GM19438 (cell line): ENCODE data around the gene BMPR2.

Source experiments
- ATAC-seq: cut with Tn5 transposase; IDR thresholded peaks from one replicate; pipeline ENCODE4 v1.9.1; 2021; ENCODE audit warnings: low read depth; ENCODE audit not compliant: unreplicated experiment

Gene BMPR2

DNA sequence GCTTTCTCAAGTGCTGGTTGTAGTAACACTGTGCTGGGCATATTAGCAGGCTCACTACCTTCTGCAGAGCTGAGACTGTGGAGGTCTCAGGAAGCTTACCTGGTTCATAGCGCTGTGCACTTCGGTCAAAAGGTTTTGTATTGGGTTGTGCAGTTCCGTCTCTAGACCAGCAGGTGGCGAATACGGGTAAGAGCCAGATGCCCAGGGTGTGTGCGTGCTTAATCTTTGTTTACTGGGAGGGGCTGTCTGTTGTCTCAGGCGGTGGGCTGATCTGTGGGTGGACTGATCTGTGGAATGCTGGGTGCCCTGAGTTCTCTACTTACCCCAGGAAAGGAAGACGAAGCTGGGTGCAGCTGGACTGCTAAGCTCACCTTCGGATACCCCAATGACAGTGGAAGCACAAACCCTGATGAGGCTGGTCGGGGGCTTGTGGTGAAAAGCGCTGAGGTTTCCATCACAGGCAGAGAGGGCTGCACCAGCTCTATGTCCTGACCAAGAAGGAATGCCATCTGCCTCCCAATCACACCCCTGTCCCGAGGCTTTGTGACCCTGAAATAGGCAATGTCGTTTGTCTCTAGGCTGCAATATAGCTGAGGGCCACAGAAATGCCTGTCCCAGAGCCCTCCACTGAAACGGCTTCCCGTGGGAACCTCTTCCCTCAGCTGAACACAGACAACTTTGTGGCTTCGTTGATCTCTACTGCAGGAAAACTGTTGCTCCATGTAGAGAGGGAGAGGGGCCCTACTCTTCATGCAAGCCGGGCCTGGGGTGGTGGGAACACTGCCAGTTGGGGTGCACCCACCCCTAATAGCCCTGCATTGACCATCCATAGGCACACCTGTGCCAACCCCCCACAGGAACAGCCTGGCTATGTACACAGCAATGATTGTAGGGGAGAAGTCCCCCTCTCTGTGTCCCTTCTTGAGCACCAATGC, 212.8 kb downstream of the BMPR2 start:
- peak; percentile 74 for ATAC-seq

DNA sequence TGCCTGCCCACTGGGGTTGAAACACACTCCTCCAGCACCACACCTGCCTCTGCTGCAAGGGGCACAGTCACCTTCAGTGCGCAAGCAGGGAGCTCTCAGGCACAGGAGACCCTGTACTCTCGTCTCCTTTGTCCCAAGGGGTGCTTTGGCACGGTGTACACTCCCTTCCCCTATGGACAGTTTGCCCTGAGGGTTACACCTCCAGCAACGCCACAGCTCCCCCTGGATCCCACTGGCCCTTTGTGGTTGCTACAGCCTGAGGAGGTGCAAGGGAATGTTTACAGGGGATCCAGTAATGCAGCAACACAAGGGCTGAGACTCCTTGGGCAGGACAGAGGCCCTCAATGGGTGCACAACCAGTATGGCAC, 213.4 kb downstream of the BMPR2 start:
- no peak for ATAC-seq

DNA sequence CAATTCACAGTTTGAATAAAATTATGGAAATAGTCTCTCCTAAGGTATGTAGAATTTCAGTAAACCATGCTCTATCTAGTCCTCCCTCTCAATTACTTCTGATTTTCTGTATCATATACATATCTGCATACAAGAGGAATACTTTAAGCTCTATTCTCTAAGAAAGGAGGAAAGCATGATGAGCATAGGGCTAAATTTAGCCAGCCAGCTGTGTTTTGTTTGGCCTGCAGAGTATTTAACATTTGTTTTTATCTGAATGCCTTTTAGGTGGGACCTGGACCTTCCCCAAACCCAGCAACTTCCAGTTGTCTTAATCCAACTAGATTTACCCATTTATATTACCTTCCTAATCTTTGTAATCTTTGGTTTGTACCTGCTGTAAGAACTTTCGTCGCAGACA, 216.4 kb downstream of the BMPR2 start:
- ATAC-seq, result no peak

DNA sequence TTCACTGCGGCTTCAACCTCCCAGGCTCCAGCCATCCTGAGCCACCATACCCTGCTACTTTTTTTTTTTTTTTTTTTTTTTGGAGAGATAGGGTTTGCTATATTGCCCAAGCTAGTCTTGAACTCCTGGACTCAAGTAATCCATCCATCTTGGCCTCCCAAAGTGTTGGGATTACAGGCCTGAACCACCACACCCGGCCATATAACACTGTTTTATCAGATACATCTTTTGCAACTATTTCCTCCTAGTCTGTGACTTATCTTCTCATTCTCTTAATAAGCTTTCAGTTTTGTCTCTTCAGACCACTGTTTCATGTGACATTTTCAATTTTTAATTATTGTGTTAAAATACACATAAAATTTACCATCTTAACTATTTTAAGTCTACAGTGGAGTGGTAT, 223.0 kb downstream of the BMPR2 start:
- no peak for ATAC-seq

DNA sequence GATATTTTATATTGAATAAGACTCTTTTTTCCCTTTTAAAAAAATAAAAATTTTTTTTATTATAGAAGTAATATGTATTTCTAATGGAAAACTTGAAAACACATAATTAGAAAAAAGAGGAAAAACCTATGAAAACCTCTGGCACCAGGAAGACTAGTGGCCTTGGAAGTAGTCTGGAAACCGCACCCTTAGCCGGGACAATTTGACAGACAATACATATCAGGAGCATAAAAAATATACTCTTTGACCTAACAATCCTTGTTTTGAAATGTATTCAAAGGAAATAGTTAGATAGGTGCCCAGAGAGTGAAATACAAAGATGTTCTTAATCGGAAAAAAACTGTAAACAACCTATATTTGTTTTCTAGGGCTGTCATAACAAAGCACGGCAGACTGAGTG, 223.8 kb downstream of the BMPR2 start:
- ATAC-seq, result no peak

DNA sequence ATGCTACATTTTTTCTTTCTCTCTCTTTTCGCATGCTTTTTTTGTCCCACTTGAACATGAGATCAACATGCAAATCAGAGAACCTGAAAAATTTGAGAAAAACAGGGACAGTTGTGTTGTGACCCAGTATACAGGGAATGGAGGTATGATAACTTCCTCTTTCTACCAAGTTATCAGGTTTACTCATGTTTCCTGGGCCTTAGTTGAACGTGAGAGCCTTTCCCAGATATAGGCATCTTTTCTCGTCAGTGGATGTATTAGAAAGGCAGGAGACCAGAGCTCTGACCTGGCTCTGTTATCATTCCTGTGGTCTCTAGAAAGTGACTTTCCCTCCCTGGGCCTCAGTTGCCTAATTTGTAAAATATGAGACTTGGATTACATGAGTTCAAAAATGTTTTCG, 228.6 kb downstream of the BMPR2 start:
- ATAC-seq, result no peak

DNA sequence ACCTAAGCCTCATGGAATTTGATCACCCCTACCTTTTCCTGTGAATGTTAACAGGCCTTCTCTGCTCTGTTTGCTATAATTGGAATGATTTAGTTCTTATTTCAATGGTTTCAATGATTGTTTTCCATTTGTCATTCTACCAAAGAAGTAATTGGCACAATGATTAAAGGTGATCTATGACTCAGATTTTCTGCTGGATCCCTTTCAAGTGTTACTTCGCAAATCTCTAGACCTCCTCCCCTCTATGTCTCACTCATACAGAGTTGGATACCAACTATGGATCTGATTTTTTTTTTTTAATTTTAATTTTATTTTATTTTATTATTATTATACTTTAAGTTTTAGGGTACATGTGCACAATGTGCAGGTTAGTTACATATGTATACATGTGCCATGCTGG, 229.0 kb downstream of the BMPR2 start:
- no peak for ATAC-seq

DNA sequence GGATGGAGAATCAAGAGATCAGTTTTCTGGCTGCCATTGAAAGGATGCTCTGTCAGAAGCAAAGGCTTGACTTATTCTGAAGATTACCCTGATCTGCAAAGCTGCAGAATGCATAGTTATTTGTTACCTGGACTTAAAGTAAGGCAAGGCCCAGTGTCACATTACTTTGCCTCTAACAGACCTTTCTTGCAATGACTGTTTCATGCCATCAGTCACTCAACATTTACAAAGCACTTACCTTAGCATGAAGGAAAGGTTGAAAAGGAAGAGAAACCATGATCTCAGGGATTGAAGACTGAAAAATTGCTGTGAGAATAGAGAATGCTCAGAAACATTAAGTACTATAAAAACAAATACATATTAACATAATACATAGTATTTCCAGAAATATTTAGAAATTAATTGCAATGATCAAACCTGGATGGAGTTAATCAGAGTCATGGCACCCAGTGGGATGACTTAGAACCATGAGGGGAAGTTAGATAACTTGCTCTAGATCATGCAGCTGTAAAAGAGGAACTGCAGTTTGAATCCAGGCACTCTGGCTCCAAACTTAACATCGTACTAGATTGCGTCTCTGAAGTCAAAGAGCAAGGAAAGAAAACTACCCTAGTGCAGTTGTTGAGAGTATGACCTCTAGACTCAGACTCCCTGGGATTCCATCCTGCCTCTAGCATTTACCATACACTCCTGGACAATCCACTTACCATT, 232.2 kb downstream of the BMPR2 start:
- ATAC-seq, result no peak

DNA sequence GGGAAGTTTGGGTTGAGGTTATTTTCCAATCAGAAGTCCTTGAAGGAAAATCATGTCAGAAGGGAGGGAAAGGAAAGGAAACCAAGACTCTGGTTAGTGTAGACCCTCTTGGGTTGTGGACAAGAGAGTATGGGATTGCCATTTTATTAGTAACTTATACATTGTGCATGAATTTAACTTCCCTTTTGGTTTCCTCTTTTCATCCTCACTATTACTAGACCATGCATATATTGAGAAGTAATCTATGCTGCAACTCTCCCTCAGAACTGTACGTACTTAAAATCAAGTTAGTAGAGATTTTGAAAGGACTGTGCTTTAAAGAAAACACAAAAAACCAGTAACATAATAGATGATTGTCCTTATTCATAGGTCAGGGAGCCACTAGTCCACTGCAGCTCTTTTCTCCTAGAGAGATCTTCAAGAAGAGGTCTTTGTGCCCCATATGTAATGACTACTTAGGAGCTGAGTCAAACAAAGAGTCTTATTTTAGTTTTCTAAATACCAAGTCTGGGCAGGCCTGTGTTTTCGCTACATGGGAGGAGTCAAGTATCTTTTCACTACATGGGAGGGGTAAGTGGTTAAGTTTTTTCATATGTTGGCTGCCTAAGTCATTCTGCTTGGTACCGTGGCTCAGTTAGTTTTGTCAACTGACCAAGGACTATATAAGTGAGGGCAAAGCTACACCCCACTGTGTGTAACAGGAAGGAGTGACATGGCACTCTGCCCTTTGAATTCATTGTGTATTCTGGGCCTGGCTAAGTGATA, 233.4 kb downstream of the BMPR2 start:
- ATAC-seq, result peak; percentile 85

DNA sequence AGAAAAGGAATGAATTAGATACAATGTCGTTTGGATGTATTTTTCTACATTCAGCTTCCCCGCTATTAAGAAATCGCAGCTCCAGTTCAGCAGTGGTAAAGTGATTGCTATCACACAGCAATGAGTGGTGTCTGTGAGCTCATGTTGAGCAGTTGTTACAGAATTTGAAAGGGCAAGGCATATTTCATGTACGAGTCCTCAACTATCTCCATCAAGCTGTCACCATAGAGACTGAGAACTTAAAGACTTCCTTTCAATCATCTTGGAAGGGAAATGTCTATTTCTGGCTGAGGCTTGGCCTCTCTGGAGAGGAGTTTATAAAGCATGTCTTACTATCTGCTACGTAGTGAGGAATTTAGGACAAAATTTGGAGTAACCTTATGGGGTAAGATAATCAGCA, 234.3 kb downstream of the BMPR2 start:
- ATAC-seq, result no peak

DNA sequence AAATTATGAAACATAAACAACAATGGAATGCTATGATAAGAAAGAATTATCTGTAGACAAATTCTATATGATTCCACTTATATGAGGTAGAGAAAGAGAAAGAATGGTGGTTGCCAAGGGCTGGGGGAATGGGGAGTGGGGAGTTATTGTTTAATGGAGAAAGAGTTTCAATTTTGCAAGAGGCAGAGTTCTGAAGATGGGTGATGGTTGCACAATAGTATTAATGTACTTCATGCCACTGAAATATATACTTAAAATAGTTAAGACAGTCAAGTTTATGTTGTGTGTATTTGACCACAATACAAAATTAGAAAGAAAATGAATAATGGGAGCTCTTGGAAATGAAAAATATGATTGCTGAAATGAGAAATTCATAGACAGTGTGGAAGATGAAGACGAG, 236.0 kb downstream of the BMPR2 start:
- no peak for ATAC-seq

DNA sequence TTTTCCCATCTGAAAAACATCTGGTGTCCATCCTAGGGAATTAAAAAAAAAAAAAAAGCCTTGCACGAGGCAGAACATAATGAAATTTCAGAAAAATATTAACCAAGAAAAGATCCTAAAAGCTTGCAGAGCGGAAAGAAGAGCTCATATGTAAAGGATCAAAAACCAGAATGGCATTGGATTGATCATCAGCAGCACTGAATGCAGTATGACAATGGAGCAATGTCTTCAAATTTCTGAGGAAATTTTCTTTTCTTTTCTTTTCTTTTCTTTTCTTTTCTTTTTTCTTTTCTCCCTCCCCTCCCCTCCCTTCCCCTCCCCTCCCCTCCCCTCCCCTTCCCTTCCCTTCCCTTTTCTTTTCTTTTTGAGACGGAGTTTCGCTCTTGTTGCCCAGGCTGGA, 237.4 kb downstream of the BMPR2 start:
- ATAC-seq, result no peak
